Skeletal muscle tissue (tissue), 4 donors: ENCODE measurements around the gene TNFSF18. TPM values are rescaled to one million over a fixed set of nuclear protein-coding genes. Genes with fewer than 3 reads are reported as not detected.
"Not testable (repeated sequence)": the region's sequence is repeated elsewhere in the genome, so short reads cannot be mapped to it uniquely, and the experiment has no call there.

Experiments
- H3K27ac ChIP-seq: one replicate; pipeline ENCODE4 v1.7.0; 2013; ENCODE audit warnings: mild to moderate bottlenecking, low read depth, low read length, inconsistent platforms
- H3K27me3 ChIP-seq, 3 donors: one replicate each; pipeline ENCODE4 v1.7.0; 2013; ENCODE audit warnings: low read length in 3 of 3; ENCODE audit not compliant: control insufficient read depth in 3 of 3, insufficient read depth in 3 of 3
- H3K36me3 ChIP-seq, 3 donors: one replicate each; pipeline ENCODE4 v1.7.0; 2013; ENCODE audit warnings: low read length in 3 of 3; ENCODE audit not compliant: control insufficient read depth in 3 of 3, insufficient read depth in 3 of 3
- H3K4me1 ChIP-seq, 3 donors: one replicate each; pipeline ENCODE4 v1.7.0; 2013; ENCODE audit warnings: low read length in 3 of 3, mild to moderate bottlenecking in 3 of 3; ENCODE audit not compliant: control insufficient read depth in 3 of 3, insufficient read depth in 3 of 3
- H3K4me3 ChIP-seq, 3 donors: one replicate each; pipeline ENCODE4 v1.7.0; 2013; ENCODE audit warnings: low read length in 3 of 3
- H3K9ac ChIP-seq, 3 donors: one replicate each; pipeline ENCODE4 v1.7.0; 2013; ENCODE audit warnings: low read length in 3 of 3, mild to moderate bottlenecking in 3 of 3, moderate library complexity in 2 of 3, low read depth in 1 of 3
- H3K9me3 ChIP-seq, 3 donors: one replicate each; pipeline ENCODE4 v1.7.0; 2013; ENCODE audit warnings: low read length in 3 of 3; ENCODE audit not compliant: control insufficient read depth in 3 of 3
- total RNA-seq: library from RNA; depleted of rRNA; stranded (reverse); fragments of >200 nt; gene quantifications from one replicate; pipeline ENCODE4 v1.2.3, GENCODE V29; 2014
- donor health status: Osteomylitis.

The TNFSF18 gene
- 1.0 TPM for total RNA-seq

- no peaks in the 10 kb centered on the region for H3K36me3 ChIP-seq
- no peak within 1 kb of the TSS for H3K27ac ChIP-seq
- H3K4me3 ChIP-seq = no peak within 1 kb of the TSS
- no peaks in the 10 kb centered on the region for H3K27me3 ChIP-seq
- H3K9me3 ChIP-seq = no peaks in the 10 kb centered on the region
- no peak within 1 kb of the TSS for H3K9ac ChIP-seq
- H3K4me1 ChIP-seq = peaks cover 0 to 2% (median 0%) of the 10 kb centered on the region in 3 donors
These were observed at the start of gene TNFSF18 for GRCh38 chr1:173050865-173051264. Gene TNFSF18 (minus strand): TSS chr1:173050941. CDS start chr1:173050896, 45 bp downstream.

- H3K9me3 ChIP-seq = peaks cover 0 to 5% (median 0%) of the 10 kb centered on the region in 3 donors
- H3K4me3 ChIP-seq = no peak overlapping the region
- no peaks in the 10 kb centered on the region for H3K4me1 ChIP-seq
- no peak overlapping the region for H3K9ac ChIP-seq
- no peaks in the 10 kb centered on the region for H3K36me3 ChIP-seq
- no peaks in the 10 kb centered on the region for H3K27me3 ChIP-seq
- H3K27ac ChIP-seq = no peak overlapping the region
These were observed 48.4 kb upstream of the TNFSF18 start for GRCh38 chr1:173099166-173099565.

GRCh38 chr1:173098117-173098516 lies 47.4 kb upstream of the TNFSF18 start:
- H3K9me3 ChIP-seq = peaks cover 0 to 3% (median 0%) of the 10 kb centered on the region in 3 donors
- H3K36me3 ChIP-seq = no peaks in the 10 kb centered on the region

GRCh38 chr1:173097001-173097400 lies 46.3 kb upstream of the TNFSF18 start:
- Histone ChIP-seq H3K9ac (no peak overlapping the region), H3K9me3 (no peaks in the 10 kb centered on the region), H3K27me3 (no peaks in the 10 kb centered on the region), H3K27ac (no peak overlapping the region), H3K4me3 (no peak overlapping the region), H3K4me1 (no peaks in the 10 kb centered on the region), H3K36me3 (no peaks in the 10 kb centered on the region)

More at GRCh38 chr1:173098117-173098516, 47.4 kb upstream of the TNFSF18 start:
- Histone ChIP-seq H3K4me3 (no peak overlapping the region), H3K27me3 (no peaks in the 10 kb centered on the region), H3K9ac (no peak overlapping the region), H3K27ac (no peak overlapping the region), H3K4me1 (no peaks in the 10 kb centered on the region)

- no peak overlapping the region for H3K9ac ChIP-seq
- H3K4me1 ChIP-seq = no peaks in the 10 kb centered on the region
- H3K36me3 ChIP-seq = no peaks in the 10 kb centered on the region
- no peak overlapping the region for H3K4me3 ChIP-seq
- no peaks in the 10 kb centered on the region for H3K9me3 ChIP-seq
- H3K27me3 ChIP-seq = no peaks in the 10 kb centered on the region
- no peak overlapping the region for H3K27ac ChIP-seq
These were observed 44.9 kb upstream of the TNFSF18 start for GRCh38 chr1:173095632-173096031.

GRCh38 chr1:173094541-173094940 lies 43.8 kb upstream of the TNFSF18 start:
- no peaks in the 10 kb centered on the region for H3K4me1 ChIP-seq
- no peak overlapping the region for H3K4me3 ChIP-seq
- H3K9me3 ChIP-seq = no peaks in the 10 kb centered on the region
- H3K27me3 ChIP-seq = no peaks in the 10 kb centered on the region
- no peak overlapping the region for H3K27ac ChIP-seq
- H3K9ac ChIP-seq = no peak overlapping the region
- H3K36me3 ChIP-seq = no peaks in the 10 kb centered on the region

GRCh38 chr1:173093691-173094445 lies 43.1 kb upstream of the TNFSF18 start:
- H3K4me3 ChIP-seq = no peak overlapping the region

GRCh38 chr1:173084292-173084691 lies 33.6 kb upstream of the TNFSF18 start:
- Histone ChIP-seq H3K27me3 (no peaks in the 10 kb centered on the region), H3K27ac (no peak overlapping the region), H3K4me1 (no peaks in the 10 kb centered on the region), H3K9me3 (no peaks in the 10 kb centered on the region), H3K36me3 (no peaks in the 10 kb centered on the region), H3K4me3 (no peak overlapping the region), H3K9ac (no peak overlapping the region)

More at GRCh38 chr1:173093691-173094445, 43.1 kb upstream of the TNFSF18 start:
- Histone ChIP-seq H3K27ac (no peak overlapping the region), H3K9me3 (no peaks in the 10 kb centered on the region), H3K9ac (no peak overlapping the region), H3K36me3 (no peaks in the 10 kb centered on the region), H3K4me1 (no peaks in the 10 kb centered on the region), H3K27me3 (no peaks in the 10 kb centered on the region)

- no peak overlapping the region for H3K9ac ChIP-seq
- H3K9me3 ChIP-seq = no peaks in the 10 kb centered on the region
- H3K27me3 ChIP-seq = no peaks in the 10 kb centered on the region
- H3K4me3 ChIP-seq = no peak overlapping the region
- no peaks in the 10 kb centered on the region for H3K4me1 ChIP-seq
- no peaks in the 10 kb centered on the region for H3K36me3 ChIP-seq
- no peak overlapping the region for H3K27ac ChIP-seq
These were observed 32.2 kb upstream of the TNFSF18 start for GRCh38 chr1:173082913-173083312.

- H3K9ac ChIP-seq, H3K9me3 ChIP-seq, H3K4me1 ChIP-seq, H3K27me3 ChIP-seq, H3K27ac ChIP-seq, H3K36me3 ChIP-seq, H3K4me3 ChIP-seq: not testable (repeated sequence)
These were observed 23.5 kb upstream of the TNFSF18 start for GRCh38 chr1:173074217-173074616.
